Nucleus accumbens (tissue), 56 donors: ENCODE data around the gene PIGP.
"Not testable (repeated sequence)": the region's sequence is repeated elsewhere in the genome, so short reads cannot be mapped to it uniquely, and the experiment has no call there.

Experiments
- DNase-seq, 56 donors: peaks; one replicate each; lab custom pipeline; 2025; lab: John Stamatoyannopoulos, UW

The PIGP gene

DNA sequence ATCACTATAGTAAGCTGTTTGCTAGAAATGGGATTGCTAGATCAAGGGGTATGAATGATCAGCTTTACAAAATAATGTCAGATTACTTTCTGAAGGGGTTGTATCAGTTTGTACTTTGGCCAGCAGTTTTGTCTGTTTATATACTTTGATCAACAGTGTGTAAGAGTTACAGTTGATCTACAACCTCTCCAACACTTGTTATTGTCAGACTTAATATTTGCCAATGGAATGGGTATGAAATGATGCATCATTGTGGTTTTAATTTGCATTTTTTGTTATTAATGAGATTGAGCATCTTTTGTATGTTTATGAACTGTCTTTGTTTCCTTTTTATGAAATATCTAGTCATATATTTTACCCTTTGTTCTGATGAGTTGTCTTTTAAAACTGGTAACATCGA is 4.5 kb upstream of the PIGP start:
- no peak for DNase-seq

DNA sequence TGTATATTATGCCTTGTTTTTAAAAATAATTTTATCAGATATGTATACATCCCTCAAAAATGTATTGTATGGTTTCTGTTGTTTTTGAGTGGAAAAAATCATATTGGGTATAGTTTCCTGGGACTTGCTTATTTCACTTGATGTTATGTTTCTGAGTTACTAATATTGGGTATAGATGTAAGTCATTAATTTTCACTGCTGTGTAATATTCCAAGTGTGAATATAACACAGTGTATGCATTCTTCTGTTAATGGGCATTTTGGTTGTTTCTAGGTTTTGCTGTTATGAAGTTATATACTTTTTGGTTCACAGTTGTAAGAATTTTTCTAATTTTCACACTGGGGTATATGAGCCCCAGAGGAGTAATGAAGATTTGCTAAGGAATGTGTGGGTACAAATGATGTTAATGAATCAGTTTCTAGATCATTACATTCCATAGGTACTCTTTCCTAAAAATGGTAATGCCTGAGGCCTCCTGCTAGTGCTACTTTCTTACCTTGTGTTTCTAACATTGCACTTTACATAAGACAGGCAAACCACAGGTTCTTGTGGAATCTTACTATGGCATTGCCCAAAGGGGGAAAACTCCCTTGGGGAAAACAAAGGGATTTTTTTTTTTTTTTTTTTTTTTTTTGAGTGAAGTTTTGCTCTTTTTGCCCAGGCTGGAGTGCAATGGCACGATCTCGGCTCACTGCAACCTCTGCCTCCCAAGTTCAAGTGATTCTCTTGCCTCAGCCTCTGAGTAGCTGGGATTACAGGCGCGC is 3.4 kb upstream of the PIGP start:
- DNase-seq = no peak

DNA sequence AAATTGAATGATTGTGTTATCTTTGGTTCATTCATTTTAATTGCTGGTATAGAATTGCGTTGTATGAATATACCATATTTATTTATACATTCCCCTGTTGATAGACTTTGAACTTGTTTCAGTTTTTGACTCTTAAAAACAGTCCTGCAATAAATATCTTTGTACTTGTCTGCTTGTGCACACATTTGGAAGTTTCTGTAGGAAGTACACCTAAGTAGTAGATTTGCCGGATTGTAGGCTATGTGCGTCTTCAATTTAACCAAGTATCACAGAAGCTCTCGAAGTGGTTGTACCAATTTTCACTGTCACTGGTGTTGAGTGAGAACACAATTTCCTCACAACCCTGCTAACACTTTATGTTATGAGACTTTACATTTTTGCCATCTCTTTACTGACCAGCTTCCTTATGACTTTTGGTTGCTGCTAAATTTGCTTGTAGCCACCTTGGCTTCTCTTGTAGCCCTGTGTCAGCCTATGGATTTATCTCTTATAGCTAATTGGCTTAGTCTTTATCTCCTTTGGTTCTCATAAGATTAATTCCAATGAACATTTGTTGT is 2.4 kb upstream of the PIGP start:
- no peak for DNase-seq

DNA sequence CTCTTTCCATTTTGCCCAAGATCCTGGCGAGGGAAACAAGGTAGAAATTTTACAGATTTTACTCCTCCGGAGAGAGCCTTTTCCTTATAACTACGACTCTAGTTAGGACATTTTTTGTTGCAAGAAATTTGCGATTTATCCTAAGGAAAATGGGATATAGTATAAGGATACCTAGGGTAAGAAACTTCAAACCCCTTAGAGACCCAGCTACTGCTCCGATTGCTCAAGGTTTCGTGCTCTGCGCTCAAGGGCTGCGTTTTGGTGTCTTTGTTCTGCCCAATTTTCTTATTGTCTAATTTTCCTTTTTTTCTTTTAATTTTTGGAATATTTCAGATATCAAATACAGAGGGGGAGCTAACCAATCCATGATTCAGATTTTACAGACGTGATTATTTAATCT is 1.7 kb upstream of the PIGP start:
- DNase-seq = no peak

DNA sequence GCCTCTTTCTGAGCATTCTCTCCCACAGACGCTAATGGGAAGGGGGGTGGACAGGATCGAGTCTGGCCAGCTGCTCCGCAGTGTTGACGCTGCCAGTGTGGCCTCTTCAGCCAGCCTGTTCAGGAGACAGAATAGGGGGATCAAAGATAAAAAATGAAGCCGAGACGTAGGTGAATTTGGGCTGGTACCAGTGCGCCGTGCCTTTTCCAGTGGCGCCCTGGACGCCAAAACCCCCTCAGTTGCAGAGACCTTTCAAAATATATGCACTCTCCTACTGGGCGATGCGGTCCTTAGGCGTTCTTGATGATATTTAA is 1.3 kb upstream of the PIGP start:
- DNase-seq = no peak

DNA sequence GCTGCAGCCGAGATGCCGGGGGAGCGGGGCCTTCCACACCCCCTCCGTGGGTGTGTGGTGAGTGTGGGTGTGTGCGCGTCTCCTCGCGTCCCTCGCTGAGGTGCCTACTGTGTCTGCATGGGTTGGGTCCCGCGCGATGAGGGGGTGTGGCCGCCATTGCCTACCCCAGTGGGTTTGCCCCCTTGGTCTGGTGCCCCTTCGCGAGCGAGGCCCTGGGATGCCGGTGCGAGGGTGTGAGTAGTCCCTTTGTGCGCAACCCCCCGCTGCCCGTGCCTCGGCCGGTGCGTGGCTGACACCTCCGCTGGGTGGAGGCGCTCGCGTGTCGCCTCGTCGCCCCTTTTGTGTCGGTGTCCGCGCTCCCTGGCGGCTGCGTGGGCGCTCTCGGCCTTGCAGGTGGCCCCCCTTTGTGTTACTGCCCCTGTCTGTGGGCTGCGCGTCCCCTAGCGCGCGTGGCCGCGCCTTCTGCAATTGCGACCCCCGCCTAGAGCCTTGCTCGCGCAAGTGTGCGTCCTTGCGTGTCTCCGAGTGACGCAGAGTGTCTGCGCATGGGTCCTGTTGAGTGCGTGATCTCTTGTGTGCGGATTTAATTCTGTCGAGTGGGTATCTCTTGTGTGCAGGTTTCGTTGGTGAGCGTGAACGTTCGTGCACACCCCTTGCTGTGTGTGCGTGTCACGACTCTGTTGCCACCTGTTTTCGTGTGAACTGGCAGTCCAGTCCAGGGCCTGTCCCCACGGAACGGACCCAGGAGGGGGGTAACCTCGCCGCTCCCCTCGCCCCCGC is 736 bp upstream of the PIGP start:
- peak in 54 of 56 donors; percentile 24 to 89 (median 77) for DNase-seq

DNA sequence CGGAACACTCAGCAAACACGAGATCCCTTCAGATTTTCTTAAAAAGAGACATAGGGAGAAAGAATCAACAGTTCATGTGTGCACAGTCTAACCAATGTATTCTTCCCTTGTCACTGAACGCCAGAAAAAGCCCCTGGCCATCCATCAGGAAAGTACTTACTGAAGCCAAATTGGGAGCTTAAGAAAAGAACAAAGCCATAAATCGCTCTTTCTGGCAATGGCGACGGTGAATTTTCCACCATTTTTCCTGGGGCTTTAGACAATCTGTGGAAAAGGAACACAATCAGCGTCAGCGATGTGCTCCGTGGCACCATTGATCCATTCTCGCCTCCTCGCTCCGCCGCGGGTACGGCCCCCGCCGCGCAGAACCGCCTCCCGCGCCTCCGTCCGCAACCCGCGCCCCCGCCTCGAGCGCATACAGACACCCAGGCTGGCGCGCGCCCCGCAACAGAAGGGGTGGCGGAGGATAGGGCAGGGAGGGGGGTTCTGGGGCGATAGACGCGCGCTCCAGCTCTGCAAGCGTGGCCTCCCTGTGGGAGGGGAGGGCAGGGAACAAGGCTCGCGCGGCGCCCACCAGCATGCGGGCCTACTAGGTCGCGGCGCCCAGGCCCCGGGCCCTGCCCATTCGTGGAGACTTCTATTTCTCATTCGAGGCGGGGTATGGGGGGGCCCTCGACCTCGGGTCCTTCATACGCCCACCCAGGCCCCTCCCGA is 440 bp downstream of the PIGP start:
- DNase-seq = peak in 51 of 56 donors; percentile 68 to 99 (median 93)

DNA sequence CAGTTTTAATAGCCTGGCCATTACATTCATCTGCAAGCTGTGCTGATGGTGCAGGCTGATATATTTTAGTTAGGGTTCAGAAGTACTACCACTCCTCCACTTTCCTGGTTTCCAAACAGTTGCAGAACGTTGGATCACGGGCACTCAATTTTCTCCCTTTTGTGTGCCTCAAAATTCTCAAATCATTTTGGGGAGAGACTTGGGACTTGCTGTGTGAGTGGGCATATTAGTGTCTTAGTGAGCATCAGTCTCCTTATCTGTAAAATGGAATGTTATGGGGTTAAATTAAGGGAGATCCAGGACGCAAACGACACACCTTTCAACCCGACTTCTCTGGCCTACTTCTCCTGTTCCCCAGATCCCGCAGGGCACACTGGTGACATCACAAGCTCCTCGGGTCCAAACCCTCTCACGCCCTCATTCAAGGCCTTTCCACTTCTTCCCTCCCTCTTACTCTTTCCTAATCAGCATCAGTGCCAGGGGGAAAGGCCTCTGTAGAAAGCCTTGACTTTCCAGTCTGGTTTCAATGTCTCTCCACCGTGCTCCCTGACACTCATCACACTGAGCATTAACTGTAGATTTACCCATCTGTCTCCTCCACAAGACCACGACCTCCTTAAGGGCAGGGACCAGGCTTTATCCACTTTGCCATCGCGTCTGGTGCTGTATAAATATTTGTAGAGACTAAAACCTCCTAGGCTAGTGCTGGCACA is 1.2 kb downstream of the PIGP start:
- peak in 21 of 56 donors; percentile 12 to 60 (median 39) for DNase-seq

DNA sequence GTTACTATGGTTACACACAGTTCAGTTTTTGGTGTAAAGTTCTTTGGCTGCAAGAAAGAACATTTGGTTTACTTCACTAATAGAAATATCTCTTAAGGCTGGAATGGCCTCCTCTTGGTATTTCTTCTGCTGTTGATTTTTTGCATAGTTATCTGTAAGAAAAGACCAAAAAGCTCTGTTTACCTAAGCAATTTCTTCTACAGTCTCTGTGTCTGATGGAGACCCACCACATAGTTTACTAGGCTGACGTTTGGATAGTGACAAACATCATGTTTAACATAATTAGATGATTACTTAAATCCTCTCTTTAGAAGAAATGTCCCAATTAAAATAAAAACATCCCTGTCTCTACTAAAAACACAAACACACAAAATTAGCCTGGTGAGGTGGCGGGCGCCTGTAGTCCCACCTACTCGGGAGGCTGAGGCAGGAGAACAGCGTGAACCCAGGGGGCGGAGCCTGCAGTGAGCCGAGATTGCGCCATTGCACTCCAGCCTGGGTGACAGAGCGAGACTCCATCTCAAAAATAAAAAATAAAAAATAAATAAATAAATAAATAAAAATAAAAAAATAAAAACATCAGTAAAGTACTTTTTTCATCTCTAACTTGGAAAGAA is 7.2 kb downstream of the PIGP start:
- DNase-seq = no peak

DNA sequence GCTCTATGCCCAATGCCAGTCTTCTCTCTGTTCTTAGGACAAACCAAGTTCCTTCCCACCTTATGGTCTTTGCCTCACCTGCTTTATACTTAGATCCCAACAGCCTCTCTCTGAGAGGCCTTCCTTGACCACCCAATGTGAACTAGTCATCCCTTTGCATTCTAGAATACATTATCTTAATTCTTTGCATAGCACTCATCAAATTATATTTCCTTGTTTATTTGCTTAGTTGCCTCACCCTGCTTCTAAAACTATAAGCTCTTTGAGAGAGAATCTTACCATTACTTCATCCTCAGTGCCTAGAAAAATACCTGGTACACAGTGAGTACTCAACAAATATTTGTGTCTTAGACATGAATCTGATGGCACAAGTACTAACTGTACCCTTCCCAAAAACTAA is 8.0 kb downstream of the PIGP start:
- no peak for DNase-seq

DNA sequence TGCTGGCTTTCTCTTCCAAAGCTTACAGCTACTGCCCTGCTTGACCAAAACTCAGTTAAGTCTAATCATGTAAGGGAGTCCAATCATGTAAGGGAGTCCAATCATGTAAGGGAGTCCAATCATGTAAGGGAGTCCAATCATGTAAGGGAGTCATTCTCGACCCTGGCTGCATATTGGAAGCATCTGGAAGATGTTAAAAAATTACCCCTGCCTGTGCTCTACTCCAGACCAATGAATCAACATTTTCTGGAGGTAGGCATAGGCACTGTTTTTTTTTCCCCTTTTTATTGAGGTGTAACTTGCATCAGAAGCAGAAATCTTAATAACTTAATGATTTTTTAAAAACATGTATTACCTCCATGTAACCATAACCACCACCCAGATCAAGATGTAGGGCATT is 9.4 kb downstream of the PIGP start:
- DNase-seq = no peak

DNA sequence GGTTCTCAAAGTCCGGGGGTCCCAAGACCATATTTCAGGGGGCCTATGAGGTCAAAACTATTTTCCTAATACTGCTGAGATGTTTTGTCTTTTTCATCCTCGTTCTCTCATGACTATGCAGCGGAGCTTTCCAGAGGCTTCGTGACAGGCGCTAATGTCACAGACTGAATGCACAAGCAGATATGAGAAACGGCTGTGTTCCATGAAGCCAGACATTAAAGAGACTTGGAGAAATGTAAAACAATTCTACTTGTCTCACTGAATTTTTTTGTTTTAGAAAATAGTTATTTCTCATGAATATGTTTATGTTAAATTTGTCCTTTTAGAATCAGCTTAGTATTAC is 10.3 kb downstream of the PIGP start:
- peak in 1 of 56 donors; percentile 25 for DNase-seq

DNA sequence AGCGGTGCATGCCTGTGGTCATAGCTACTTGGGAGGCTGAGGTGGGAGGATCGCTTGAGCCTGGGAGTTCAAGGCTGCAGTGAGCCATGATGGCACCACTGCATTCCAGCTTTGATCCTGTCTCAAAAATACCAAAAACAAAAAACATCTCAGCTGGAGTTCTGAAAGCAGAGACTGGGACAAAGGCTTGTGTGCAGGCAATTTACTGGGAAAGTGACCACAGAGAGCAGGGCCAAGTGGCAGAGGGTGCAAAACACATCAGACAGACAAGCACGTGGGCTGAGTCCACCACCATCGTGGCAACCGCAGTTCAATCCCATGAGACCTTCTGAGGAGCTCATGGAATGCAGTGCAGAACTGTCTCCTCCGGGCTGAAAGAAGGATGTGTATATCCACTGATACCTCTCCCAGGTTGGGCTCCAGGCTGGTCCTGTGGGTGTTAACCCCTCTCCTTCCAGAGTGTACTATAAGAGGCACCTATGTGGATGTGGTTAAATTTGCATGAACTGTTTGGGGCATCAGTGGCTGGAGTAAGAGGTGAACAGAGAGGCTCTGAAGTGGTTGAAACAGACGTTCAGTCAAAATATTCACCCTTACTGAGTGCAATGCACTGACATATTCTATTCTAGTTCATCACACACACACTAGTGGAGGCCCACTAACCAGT is 10.8 kb downstream of the PIGP start:
- DNase-seq = no peak

DNA sequence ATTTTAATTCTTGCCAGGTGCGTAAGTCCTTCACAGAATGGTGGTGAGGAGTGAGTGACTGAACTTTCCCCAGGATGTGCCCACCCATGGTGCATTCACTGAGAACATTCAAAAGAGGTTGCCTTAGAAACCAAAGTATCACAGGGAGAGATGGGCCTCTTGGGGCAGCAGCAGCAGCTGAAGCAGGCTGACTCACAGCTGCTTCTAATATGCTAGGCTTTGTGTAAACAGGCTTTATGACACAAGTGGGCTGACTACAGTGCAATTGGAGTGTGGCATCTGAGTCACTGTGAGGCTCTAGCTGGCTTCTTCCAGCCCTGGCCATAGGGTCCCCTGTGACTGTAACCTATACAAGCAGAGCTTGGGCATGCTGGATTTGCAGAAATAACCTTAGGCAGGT is 12.6 kb downstream of the PIGP start:
- peak in 34 of 56 donors; percentile 8 to 76 (median 38) for DNase-seq

DNA sequence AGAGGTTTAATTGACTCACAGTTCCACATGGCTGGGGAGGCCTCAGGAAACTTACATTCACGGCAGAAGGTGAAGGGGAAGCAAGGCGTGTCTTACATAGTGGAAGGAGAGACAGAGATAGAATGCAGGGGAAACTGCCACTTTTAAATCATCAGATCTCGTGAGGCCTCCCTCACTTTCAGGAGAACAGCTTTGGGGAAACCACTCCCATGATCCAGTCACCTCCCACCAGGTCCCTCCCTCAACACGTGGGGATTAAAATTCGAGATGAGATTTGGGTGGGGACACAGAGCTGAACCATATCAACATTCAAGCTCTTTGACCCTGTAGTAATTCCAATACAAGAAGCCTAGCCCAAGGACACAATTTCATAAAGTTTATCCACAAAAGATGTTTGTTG is 13.7 kb downstream of the PIGP start:
- DNase-seq = no peak

DNA sequence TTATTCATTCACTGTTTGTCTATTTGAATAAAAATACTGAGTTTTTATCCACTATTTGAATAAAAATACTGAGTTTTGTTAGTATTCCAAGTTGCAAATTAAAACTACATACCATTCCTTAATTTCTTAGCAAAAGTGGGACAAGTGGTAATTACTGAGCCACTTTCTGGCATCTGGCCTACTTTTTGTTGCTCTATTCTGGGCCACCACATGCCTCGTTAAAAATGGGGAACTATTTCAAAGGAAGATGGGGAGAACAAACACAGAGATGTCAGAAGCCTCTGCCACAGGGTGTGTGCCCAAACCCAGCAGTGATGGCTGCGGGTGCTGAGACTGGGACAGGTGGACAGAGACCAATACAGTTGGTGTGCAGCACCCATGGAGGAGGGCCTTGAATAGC is 14.6 kb downstream of the PIGP start:
- peak in 5 of 56 donors; percentile 8 to 23 (median 15) for DNase-seq

DNA sequence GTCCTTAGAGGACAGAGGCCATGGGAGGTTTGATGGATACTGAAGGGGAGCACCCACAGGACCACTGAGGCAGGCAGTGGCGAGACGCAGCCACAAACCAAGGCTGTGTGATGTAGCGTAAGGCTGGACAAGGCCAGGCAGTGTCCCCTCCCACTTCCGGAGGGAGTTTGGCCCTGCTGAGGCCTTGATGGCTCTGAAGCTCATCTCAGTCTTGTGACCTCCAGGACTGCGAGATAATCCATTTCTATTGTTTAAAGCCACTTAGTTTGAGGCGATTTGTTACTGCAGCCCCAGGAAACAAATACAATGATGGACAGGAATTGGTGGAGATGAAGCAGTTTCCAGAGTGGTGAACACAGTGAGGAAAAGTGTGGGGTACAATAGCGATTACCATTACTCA is 15.3 kb downstream of the PIGP start:
- no peak for DNase-seq

DNA sequence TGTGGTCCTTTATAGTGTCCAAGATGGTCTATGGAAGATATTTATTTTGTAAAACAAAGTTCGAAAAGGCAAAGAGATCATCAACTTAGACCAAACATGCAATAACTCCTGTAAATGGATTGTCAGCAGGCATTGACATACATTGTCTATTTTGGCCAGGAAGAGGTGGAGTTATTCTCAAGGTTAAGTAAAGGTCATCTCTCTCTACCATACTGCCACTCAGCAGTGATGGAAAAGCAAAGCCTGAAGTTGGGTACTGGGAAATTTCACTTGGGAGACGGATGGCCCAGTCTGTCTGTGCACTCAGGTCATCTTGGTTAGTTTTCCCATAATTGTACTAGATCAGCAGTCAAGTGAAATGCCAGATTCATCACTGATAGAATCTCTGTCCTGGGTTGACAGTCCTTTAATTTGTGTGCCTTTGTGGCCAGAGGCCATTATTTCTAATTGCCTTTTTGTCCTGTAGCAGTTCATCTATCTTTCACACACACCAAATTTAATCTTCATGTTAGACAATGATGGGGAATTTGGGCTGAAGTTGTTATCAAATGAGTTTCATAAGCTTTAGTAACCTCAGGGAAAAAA is 17.5 kb downstream of the PIGP start:
- no peak for DNase-seq

DNA sequence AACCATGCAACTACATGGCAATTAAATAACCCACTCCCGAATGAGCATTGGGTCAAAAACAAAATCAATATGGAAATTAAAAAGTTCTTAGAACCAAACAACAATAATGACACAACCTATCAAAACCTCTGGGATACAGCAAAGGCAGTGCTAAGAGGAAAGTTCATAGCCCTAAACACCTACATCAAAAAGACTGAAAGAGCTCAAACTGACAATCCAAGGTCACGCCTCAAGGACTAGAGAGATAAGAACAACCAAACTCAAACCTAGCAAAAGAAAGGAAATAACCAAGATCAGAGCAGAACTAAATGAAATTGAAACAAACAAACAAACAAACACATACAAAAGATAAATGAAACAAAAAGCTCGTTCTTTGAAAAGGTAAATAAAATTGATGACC is 23.1 kb downstream of the PIGP start:
- not testable (repeated sequence) for DNase-seq
